Neural cell (in vitro differentiated cells): ENCODE measurements around the gene MRNIP. TPM values are rescaled to one million over a fixed set of nuclear protein-coding genes. Genes with fewer than 3 reads are reported as not detected.

ENCODE experiments used
- H2AFZ ChIP-seq: fragments of 200-600, 300-800 bp; sonication (generic), shearing (Covaris generic); 2 replicates; pipeline ENCODE4 v1.6.0; 2014; ENCODE audit warnings: low read depth, mild to moderate bottlenecking, antibody characterized with exemption, low read length, moderate library complexity
- H3F3A ChIP-seq: fragments of 200-600 bp; shearing (Covaris generic); 2 replicates; pipeline ENCODE4 v1.6.1; 2016; ENCODE audit warnings: mild to moderate bottlenecking, moderate library complexity, mixed read lengths, antibody characterized with exemption, low read length; ENCODE audit not compliant: insufficient read depth, poor library complexity, severe bottlenecking
- H3K27ac ChIP-seq: fragments of 200-600, 300-800 bp; sonication (generic), shearing (Covaris generic); 2 replicates; pipeline ENCODE4 v1.5.1; 2014; ENCODE audit warnings: mild to moderate bottlenecking, low read length, moderate library complexity
- H3K27me3 ChIP-seq: fragments of 300-800, 200-600 bp; sonication (generic), shearing (Covaris generic); 2 replicates; pipeline ENCODE4 v1.6.0; 2014; ENCODE audit warnings: mild to moderate bottlenecking, low read depth, low read length, moderate library complexity; ENCODE audit not compliant: insufficient read depth
- H3K36me3 ChIP-seq: fragments of 300-800, 200-600 bp; sonication (generic), shearing (Covaris generic); 2 replicates; pipeline ENCODE4 v1.5.1; 2014; ENCODE audit warnings: mild to moderate bottlenecking, antibody characterized with exemption, low read length, moderate library complexity; ENCODE audit not compliant: insufficient read depth
- H3K4me2 ChIP-seq: fragments of 300-800, 200-600 bp; sonication (generic), shearing (Covaris generic); 2 replicates; pipeline ENCODE4 v1.6.0; 2014; ENCODE audit warnings: mild to moderate bottlenecking, low read length
- H3K4me3 ChIP-seq: fragments of 300-800, 200-600 bp; sonication (generic), shearing (Covaris generic); 2 replicates; pipeline ENCODE4 v1.5.1; 2014; ENCODE audit warnings: mild to moderate bottlenecking, low read length, moderate library complexity
- H3K79me2 ChIP-seq: fragments of 200-600 bp; shearing (Covaris generic); replicated peaks from 2 replicates; pipeline ENCODE4 v1.6.0; 2014; ENCODE audit warnings: mild to moderate bottlenecking, low read length, moderate library complexity; ENCODE audit not compliant: insufficient read depth
- H3K9ac ChIP-seq: fragments of 300-800, 200-600 bp; sonication (generic), shearing (Covaris generic); 2 replicates; pipeline ENCODE4 v1.6.1; 2016; ENCODE audit warnings: mild to moderate bottlenecking, low read length, mixed read lengths
- H3K9me2 ChIP-seq: fragments of 200-600 bp; shearing (Covaris generic); 2 replicates; pipeline ENCODE4 v1.6.1; 2016; ENCODE audit warnings: mild to moderate bottlenecking, low read length, mixed read lengths; ENCODE audit not compliant: insufficient read depth
- H3K9me3 ChIP-seq: fragments of 200-600, 300-800 bp; sonication (generic), shearing (Covaris generic); 2 replicates; pipeline ENCODE4 v1.6.1; 2016; ENCODE audit warnings: mild to moderate bottlenecking, mixed run types, low read length, moderate library complexity, mixed read lengths
- H4K20me1 ChIP-seq: fragments of 200-600 bp; shearing (Covaris generic); 2 replicates; pipeline ENCODE4 v1.6.1; 2016; ENCODE audit warnings: mild to moderate bottlenecking, mixed run types; ENCODE audit not compliant: insufficient read depth
- CTCF ChIP-seq: fragments of 450-650 bp; IDR thresholded peaks from 2 replicates; pipeline ENCODE4 v1.5.1; 2014; ENCODE audit warnings: antibody characterized with exemption, mild to moderate bottlenecking, moderate library complexity; ENCODE audit not compliant: poor library complexity, severe bottlenecking
- EP300 ChIP-seq: fragments of 450-650 bp; conservative IDR thresholded peaks from 2 replicates; pipeline ENCODE4 v1.6.1; 2014; ENCODE audit warnings: antibody characterized with exemption, mild to moderate bottlenecking, moderate library complexity; ENCODE audit not compliant: poor library complexity, severe bottlenecking
- EZH2 ChIP-seq: fragments of 200-600, 300-800 bp; shearing (Covaris generic), sonication (generic); IDR thresholded peaks from 2 replicates; pipeline ENCODE4 v1.6.1; 2014; ENCODE audit warnings: antibody characterized with exemption, low read length, borderline replicate concordance, mild to moderate bottlenecking; ENCODE audit not compliant: insufficient read depth, poor library complexity, severe bottlenecking
- MXI1 ChIP-seq: fragments of 450-650 bp; conservative IDR thresholded peaks from 2 replicates; pipeline ENCODE4 v1.6.1; 2014; ENCODE audit warnings: antibody characterized with exemption, mild to moderate bottlenecking; ENCODE audit not compliant: poor library complexity, severe bottlenecking
- POLR2AphosphoS5 ChIP-seq: IDR thresholded peaks from 2 replicates; pipeline ENCODE4 v1.6.1; 2012
- RAD21 ChIP-seq: fragments of 450-650 bp; conservative IDR thresholded peaks from 2 replicates; pipeline ENCODE4 v1.6.1; 2014; ENCODE audit warnings: antibody characterized with exemption, mild to moderate bottlenecking, moderate library complexity
- REST ChIP-seq: IDR thresholded peaks from 2 replicates; pipeline ENCODE4 v1.6.1; 2012; ENCODE audit warnings: borderline replicate concordance
- SMC3 ChIP-seq: fragments of 450-650 bp; conservative IDR thresholded peaks from 2 replicates; pipeline ENCODE4 v1.6.1; 2014; ENCODE audit warnings: antibody characterized with exemption, mild to moderate bottlenecking, moderate library complexity; ENCODE audit not compliant: poor library complexity
- TAF1 ChIP-seq: IDR thresholded peaks from 2 replicates; pipeline ENCODE4 v1.6.1; 2012; ENCODE audit warnings: low read depth
- polyA plus RNA-seq: library from polyadenylated mRNA; depleted of rRNA; stranded (reverse); fragments of >200 nt; gene quantifications from 2 replicates; pipeline ENCODE4 v1.2.3, GENCODE V29; 2014

MRNIP gene
- polyA plus RNA-seq, 1 donor from 2014 or later = 121 TPM

GRCh38 chr5:179885491-179886090 lies 27.0 kb upstream of the MRNIP start:
- H3K9me2 ChIP-seq = no peaks in the 10 kb centered on the region
- TF ChIP-seq EZH2 = no peak
- no peak for TF ChIP-seq EP300
- TF ChIP-seq RAD21 = no peak
- no peaks in the 10 kb centered on the region for H3K9me3 ChIP-seq
- no peaks in the 10 kb centered on the region for H3F3A ChIP-seq
- peaks cover 11% of the 10 kb centered on the region for H3K36me3 ChIP-seq
- H3K27ac ChIP-seq = no peak overlapping the region
- no peak overlapping the region for H2AFZ ChIP-seq
- no peaks in the 10 kb centered on the region for H3K79me2 ChIP-seq
- no peak overlapping the region for H3K4me2 ChIP-seq
- H4K20me1 ChIP-seq = no peaks in the 10 kb centered on the region
- no peak overlapping the region for H3K4me3 ChIP-seq
- no peaks in the 10 kb centered on the region for H3K27me3 ChIP-seq
- H3K9ac ChIP-seq = no peak overlapping the region

- Histone ChIP-seq H3F3A (no peaks in the 10 kb centered on the region), H3K27me3 (no peaks in the 10 kb centered on the region), H3K9me3 (no peaks in the 10 kb centered on the region), H2AFZ (no peak overlapping the region), H3K4me3 (no peak overlapping the region), H3K79me2 (no peaks in the 10 kb centered on the region), H3K36me3 (peaks cover 11% of the 10 kb centered on the region), H3K9me2 (no peaks in the 10 kb centered on the region), H4K20me1 (no peaks in the 10 kb centered on the region), H3K27ac (no peak overlapping the region), H3K9ac (no peak overlapping the region), H3K4me2 (no peak overlapping the region)
- TF ChIP-seq REST = no peak
- no peak for TF ChIP-seq TAF1
- TF ChIP-seq POLR2AphosphoS5 = no peak
- no peak for TF ChIP-seq EP300
- no peak for TF ChIP-seq CTCF
- TF ChIP-seq SMC3 = no peak
- TF ChIP-seq RAD21 = no peak
- TF ChIP-seq MXI1 = no peak
- TF ChIP-seq EZH2 = no peak
Measured at GRCh38 chr5:179883163-179883562, 24.5 kb upstream of the MRNIP start.
